HepG2 (cell line): ENCODE measurements around the gene SIX5. TPM values are rescaled to one million over a fixed set of nuclear protein-coding genes. Genes with fewer than 3 reads are reported as not detected.

Source experiments
- AGO2 ChIP-seq: fragments of 200-400 bp; formaldehyde crosslinking; optimal IDR thresholded peaks from 2 replicates; pipeline ENCODE3; 2017; ENCODE audit warnings: mild to moderate bottlenecking, low read depth, low read length, moderate library complexity
- CBFB ChIP-seq: sonication (generic); formaldehyde crosslinking; IDR thresholded peaks from 2 replicates; pipeline ENCODE4 v1.4.0; 2020; ENCODE audit warnings: missing genetic modification reagents
- GABPA ChIP-seq, 2 experiments: IDR thresholded peaks; 2 replicates each; pipeline ENCODE4 v1.6.1; 2011 to 2016; ENCODE audit warnings: low read depth in 2 of 2, low read length in 1 of 2, missing biosample characterization in 1 of 2, missing genetic modification characterization in 1 of 2
- HIVEP1 ChIP-seq: sonication (generic); formaldehyde crosslinking; IDR thresholded peaks from 2 replicates; pipeline ENCODE4 v1.4.0; 2020; ENCODE audit warnings: mild to moderate bottlenecking, missing genetic modification reagents
- JARID2 ChIP-seq: sonication (generic); formaldehyde crosslinking; IDR thresholded peaks from 2 replicates; pipeline ENCODE4 v1.8.1; 2023; ENCODE audit warnings: missing genetic modification reagents, inconsistent platforms; ENCODE audit not compliant: insufficient replicate concordance
- RAD21 ChIP-seq: fragments of 450-650 bp; formaldehyde crosslinking; IDR thresholded peaks from 2 replicates; pipeline ENCODE4 v1.5.0; 2020; ENCODE audit warnings: mild to moderate bottlenecking
- SP5 ChIP-seq: IDR thresholded peaks from 2 replicates; pipeline ENCODE4 v1.6.1; 2016; ENCODE audit warnings: low read depth, borderline replicate concordance
- ZC3H4 ChIP-seq: sonication (generic); formaldehyde crosslinking; IDR thresholded peaks from 2 replicates; pipeline ENCODE4 v1.4.0; 2020; ENCODE audit warnings: missing genetic modification reagents, borderline replicate concordance
- ZNF552 ChIP-seq: sonication (generic); formaldehyde crosslinking; IDR thresholded peaks from 2 replicates; pipeline ENCODE4 v1.9.0; 2022; ENCODE audit warnings: missing genetic modification reagents, mild to moderate bottlenecking, borderline replicate concordance
- polyA plus RNA-seq, 8 experiments: library from polyadenylated mRNA; depleted of rRNA in 3 of 8; stranded (reverse) in 7 of 8; unstranded in 1 of 8; fragments of >200 nt; fragmentation: Illumina TruSeq in 4 of 8; extraction: Trizol in 4 of 8; gene quantifications; 2 replicates each; pipeline versions ENCODE4 v1.2.1 to v1.2.3, GENCODE V29; 2011 to 2016; ENCODE audit warnings: low read depth in 4 of 8, missing spikeins in 1 of 8, mixed read lengths in 1 of 8; ENCODE audit not compliant: insufficient read depth in 1 of 8
- total RNA-seq, 5 experiments: library from RNA; depleted of rRNA; stranded (reverse); fragments of >200 nt; fragmentation: Illumina TruSeq; extraction: Trizol; gene quantifications; 2 replicates each; pipeline ENCODE4 v1.2.3, GENCODE V29; 2016; ENCODE audit warnings: low read depth in 1 of 5
- TF ChIP-seq, protein P1 (sequence below): sonication (generic); formaldehyde crosslinking; IDR thresholded peaks from 2 replicates; pipeline ENCODE4 v1.4.0; 2020; ENCODE audit warnings: missing genetic modification reagents
- TF ChIP-seq, protein P2 (sequence below), 2 experiments: sonication (generic) in 1 of 2; formaldehyde crosslinking in 1 of 2; IDR thresholded peaks; 2 replicates each; pipeline versions ENCODE4 v1.5.1 to v1.6.1; 2011 to 2020; ENCODE audit warnings: borderline replicate concordance in 1 of 2, low read depth in 1 of 2, low read length in 1 of 2, mild to moderate bottlenecking in 1 of 2, missing genetic modification reagents in 1 of 2, moderate library complexity in 1 of 2
- TF ChIP-seq, protein P3 (sequence below), 2 experiments: sonication (generic) in 1 of 2; formaldehyde crosslinking in 1 of 2; IDR thresholded peaks; 2 replicates each; pipeline versions ENCODE4 v1.6.1 to v1.9.0; 2014 to 2022; ENCODE audit warnings: antibody characterized with exemption in 1 of 2, borderline replicate concordance in 1 of 2, inconsistent platforms in 1 of 2, low read depth in 1 of 2, missing genetic modification reagents in 1 of 2
- TF ChIP-seq, protein P4 (sequence below): sonication (generic); formaldehyde crosslinking; IDR thresholded peaks from 2 replicates; pipeline ENCODE4 v1.9.0; 2021; ENCODE audit warnings: missing genetic modification reagents, borderline replicate concordance

Gene SIX5
- total and polyA plus RNA-seq, 2 of the 13 experiments (the other 11 are each of a cell fraction or from before 2014, with no cell fraction given), result 7.7 to 10.5 TPM

DNA sequence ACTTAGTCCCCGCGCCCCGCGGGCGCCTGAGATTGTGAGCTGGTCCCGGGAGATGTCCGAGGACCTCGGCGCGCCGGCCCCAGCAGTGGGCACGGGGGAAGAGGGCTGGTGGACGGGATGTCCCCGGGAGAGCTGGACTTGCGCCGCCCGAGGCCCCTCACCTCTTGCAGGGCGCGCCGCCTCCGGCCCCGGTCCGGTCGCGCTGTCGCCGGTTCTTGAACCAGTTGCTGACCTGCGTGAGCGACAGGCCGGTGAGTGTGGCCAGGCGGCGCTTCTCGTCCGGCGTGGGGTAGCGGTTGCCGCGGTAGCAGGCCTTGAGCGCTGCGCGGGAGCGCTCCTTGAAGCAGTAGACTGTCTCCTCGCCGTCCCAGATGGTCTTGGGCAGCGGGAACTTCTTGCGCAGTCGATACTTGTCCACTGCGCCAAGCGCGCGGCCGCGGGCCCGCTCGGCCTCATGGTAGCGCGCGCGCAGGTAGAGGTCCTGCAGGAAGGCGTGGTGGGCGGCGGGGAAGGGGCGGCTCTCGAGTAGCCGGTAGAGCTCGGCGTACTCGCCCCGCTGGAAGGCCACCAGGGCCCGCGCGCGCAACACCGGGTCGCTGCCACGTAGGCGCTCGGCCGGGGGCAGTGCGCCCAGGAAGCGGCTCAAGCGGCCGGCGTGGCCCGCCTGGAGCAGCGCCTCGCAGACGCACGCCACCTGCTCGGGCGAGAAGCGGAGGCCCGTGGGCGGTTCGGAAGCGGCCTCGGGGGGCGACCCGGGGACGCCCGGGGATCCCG lies 984 bp downstream of the SIX5 start (continued):
- TF ChIP-seq, protein P1, sequence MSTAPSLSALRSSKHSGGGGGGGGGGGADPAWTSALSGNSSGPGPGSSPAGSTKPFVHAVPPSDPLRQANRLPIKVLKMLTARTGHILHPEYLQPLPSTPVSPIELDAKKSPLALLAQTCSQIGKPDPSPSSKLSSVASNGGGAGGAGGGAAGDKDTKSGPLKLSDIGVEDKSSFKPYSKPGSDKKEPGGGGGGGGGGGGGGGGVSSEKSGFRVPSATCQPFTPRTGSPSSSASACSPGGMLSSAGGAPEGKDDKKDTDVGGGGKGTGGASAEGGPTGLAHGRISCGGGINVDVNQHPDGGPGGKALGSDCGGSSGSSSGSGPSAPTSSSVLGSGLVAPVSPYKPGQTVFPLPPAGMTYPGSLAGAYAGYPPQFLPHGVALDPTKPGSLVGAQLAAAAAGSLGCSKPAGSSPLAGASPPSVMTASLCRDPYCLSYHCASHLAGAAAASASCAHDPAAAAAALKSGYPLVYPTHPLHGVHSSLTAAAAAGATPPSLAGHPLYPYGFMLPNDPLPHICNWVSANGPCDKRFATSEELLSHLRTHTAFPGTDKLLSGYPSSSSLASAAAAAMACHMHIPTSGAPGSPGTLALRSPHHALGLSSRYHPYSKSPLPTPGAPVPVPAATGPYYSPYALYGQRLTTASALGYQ (CRISPR knock-in tag), result peak; percentile 37; the same call in 1 of the 2 replicates
- TF ChIP-seq SP5 (CRISPR knock-in tag), result no peak
- TF ChIP-seq CBFB, result no peak
- no peak for TF ChIP-seq HIVEP1 (CRISPR knock-in tag)
- TF ChIP-seq, protein P2, sequence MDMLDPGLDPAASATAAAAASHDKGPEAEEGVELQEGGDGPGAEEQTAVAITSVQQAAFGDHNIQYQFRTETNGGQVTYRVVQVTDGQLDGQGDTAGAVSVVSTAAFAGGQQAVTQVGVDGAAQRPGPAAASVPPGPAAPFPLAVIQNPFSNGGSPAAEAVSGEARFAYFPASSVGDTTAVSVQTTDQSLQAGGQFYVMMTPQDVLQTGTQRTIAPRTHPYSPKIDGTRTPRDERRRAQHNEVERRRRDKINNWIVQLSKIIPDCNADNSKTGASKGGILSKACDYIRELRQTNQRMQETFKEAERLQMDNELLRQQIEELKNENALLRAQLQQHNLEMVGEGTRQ (IDR thresholded peaks at IDR 0.05; ENCODE audit: low read depth, low read length), result no peak
- TF ChIP-seq, protein P2 (CRISPR knock-in tag; IDR thresholded peaks at IDR 0.05; ENCODE audit: borderline replicate concordance), result no peak
- TF ChIP-seq GABPA (IDR thresholded peaks at IDR 0.05; ENCODE audit: low read depth, low read length), result no peak
- no peak for TF ChIP-seq GABPA (CRISPR knock-in tag; IDR thresholded peaks at IDR 0.05; ENCODE audit: low read depth)
- TF ChIP-seq, protein P3, sequence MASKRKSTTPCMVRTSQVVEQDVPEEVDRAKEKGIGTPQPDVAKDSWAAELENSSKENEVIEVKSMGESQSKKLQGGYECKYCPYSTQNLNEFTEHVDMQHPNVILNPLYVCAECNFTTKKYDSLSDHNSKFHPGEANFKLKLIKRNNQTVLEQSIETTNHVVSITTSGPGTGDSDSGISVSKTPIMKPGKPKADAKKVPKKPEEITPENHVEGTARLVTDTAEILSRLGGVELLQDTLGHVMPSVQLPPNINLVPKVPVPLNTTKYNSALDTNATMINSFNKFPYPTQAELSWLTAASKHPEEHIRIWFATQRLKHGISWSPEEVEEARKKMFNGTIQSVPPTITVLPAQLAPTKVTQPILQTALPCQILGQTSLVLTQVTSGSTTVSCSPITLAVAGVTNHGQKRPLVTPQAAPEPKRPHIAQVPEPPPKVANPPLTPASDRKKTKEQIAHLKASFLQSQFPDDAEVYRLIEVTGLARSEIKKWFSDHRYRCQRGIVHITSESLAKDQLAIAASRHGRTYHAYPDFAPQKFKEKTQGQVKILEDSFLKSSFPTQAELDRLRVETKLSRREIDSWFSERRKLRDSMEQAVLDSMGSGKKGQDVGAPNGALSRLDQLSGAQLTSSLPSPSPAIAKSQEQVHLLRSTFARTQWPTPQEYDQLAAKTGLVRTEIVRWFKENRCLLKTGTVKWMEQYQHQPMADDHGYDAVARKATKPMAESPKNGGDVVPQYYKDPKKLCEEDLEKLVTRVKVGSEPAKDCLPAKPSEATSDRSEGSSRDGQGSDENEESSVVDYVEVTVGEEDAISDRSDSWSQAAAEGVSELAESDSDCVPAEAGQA (IDR thresholded peaks at IDR 0.05; ENCODE audit: low read depth), result no peak
- TF ChIP-seq, protein P3 (CRISPR knock-in tag; IDR thresholded peaks at IDR 0.05; ENCODE audit: borderline replicate concordance), result no peak
- TF ChIP-seq AGO2, result peak; percentile 76
- TF ChIP-seq ZNF552, result no peak
- TF ChIP-seq JARID2 (CRISPR knock-in tag), result no peak
- TF ChIP-seq RAD21 (CRISPR knock-in tag), result peak; percentile 56
- TF ChIP-seq ZC3H4 (CRISPR knock-in tag), result no peak
- TF ChIP-seq, protein P4, sequence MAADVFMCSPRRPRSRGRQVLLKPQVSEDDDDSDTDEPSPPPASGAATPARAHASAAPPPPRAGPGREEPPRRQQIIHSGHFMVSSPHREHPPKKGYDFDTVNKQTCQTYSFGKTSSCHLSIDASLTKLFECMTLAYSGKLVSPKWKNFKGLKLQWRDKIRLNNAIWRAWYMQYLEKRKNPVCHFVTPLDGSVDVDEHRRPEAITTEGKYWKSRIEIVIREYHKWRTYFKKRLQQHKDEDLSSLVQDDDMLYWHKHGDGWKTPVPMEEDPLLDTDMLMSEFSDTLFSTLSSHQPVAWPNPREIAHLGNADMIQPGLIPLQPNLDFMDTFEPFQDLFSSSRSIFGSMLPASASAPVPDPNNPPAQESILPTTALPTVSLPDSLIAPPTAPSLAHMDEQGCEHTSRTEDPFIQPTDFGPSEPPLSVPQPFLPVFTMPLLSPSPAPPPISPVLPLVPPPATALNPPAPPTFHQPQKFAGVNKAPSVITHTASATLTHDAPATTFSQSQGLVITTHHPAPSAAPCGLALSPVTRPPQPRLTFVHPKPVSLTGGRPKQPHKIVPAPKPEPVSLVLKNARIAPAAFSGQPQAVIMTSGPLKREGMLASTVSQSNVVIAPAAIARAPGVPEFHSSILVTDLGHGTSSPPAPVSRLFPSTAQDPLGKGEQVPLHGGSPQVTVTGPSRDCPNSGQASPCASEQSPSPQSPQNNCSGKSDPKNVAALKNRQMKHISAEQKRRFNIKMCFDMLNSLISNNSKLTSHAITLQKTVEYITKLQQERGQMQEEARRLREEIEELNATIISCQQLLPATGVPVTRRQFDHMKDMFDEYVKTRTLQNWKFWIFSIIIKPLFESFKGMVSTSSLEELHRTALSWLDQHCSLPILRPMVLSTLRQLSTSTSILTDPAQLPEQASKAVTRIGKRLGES (CRISPR knock-in tag), result 0 out of 2 replicates have a peak, but pooled peaks have one; percentile 29
